Right lobe of liver (tissue), 4 donors: ENCODE results near the gene CARD19.

Experiments
- CTCF ChIP-seq, 4 donors: fragments of 200-600 bp in 3 of 4; fragments of 450-650 bp in 1 of 4; IDR thresholded peaks; one replicate each; pipeline versions ENCODE4 v1.5.1 to v1.8.0; 2016 to 2022; ENCODE audit warnings: antibody characterized with exemption in 4 of 4, mild to moderate bottlenecking in 2 of 4
- POLR2A ChIP-seq: fragments of 450-650 bp; IDR thresholded peaks from one replicate; pipeline ENCODE4 v1.6.1; 2017; ENCODE audit warnings: antibody characterized with exemption, mild to moderate bottlenecking
- donor health status: DM: no; HTN: no; CAD: no.
- donor health status: DM: no; HTN: no; CAD: no.
- donor health status: DM: no; HTN: yes; CAD: no.

DNA sequence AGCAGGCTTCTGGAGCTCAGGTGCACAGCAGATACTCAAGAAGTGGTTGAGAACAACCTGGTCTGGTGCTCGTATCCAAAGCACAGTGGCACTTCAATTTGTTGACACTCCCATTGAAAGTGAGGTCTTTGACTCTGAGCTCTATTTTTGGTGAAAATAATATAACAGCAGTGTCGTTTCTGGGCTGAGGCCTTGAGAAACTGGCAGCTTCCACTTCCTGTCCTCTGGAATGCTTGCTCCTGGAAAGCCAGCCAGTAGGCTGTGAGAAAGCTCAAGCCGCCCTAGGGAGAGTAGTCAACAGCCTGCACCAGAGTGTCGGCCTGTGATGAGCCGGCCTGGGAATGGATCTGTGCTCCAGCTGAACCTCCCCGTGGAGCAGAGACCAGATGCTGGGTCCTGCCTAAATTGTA lies 44.3 kb upstream of the CARD19 start:
- TF ChIP-seq POLR2A, result no peak
- TF ChIP-seq CTCF (IDR thresholded peaks at IDR 0.05), result no peak
